HS-5 (cell line): Measurements from ENCODE around the gene OARD1.
A peak's percentile ranks its signal among the peaks of the same experiment; 100 is the strongest.

ENCODE experiments used
- DNase-seq: peaks from one replicate; pipeline ENCODE4 v3.0.0-alpha.2; 2012; ENCODE audit warnings: low read depth

The OARD1 gene

DNA sequence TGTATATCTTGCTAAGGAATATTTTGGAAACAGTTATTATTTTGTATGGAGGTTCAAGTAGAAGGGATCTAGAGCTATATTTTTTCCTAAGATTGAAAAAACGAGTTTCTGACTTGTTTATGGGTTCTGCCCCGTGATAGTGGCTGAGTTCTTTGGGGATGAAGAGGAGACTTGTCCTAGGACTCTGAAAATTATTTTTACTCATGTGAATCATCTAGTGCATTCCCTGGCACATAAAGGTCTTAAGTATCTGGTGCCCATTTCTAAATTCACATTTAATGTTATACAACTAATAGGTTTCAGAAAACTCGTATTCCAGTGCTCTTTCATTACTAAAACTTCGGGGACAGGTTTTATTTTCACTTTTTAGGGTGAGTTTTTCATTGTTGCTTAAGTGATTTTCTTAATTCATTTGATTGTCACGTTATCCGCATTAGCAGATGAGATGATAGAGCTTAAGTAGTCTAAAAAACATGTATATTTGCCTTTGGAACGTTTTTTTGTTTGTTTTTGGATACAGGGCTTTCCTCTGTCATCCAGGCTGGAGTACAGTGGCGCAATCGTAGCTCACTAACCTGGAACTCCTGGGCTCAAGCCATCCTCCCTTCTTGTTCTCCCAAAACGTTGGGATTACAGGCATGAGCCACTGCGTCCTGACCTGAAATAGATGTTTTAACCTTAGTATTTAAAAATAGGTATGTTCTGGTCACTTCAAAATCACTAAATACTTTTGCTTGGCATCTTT is 2.7 kb upstream of the OARD1 start:
- no peak for DNase-seq

GRCh38 chr6:41073968-41074691 is 2.0 kb upstream of the OARD1 start:
- DNase-seq = no peak

GRCh38 chr6:41073203-41073967 is 1.2 kb upstream of the OARD1 start:
- DNase-seq = no peak

DNA sequence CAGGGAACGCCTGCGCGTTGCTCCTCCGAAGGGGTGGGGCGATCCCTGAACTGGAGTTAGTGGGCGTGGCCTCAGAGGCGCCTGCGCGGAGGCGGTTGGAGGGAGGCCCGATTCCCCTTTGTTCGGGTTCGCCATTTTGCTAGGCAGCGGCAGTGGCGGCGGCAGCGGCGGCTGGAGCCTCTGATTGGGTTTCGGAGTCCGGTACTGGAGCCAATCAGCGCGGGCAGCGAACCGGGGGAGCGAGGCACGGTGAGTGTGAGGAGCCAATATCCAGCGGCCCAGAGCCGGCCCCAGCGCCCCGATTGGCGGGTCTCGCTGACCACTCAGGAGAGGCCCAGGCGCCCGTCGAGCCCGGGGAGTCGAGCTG is 663 bp upstream of the OARD1 start, which contains the start of gene NFYA:
Gene NFYA, plus strand, starts transcription at position 139 of the 367 bp plus-strand sequence. CDS start 6,116 bp downstream, outside the sequence.
- no peak for DNase-seq

DNA sequence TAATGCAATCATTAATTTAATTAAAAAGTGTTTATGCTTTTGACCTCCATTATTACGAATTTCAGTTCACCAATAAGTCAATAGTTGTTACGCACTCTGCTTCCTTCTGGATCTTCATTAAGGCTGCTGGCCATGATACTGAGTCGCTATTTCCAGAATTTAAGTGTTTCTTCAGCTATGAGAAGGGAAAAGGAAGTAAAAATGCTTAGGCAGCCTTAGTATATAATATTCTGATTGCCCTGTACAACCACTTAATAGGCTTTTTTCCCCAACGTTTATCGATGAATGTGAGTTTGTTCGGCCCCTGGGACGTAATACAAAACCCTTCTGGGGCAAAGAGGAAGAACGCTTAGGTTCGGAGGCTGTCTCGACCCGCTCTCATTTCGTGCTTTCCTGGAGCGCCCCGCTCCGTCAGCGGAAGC is 644 bp downstream of the OARD1 start:
- DNase-seq = no peak

DNA sequence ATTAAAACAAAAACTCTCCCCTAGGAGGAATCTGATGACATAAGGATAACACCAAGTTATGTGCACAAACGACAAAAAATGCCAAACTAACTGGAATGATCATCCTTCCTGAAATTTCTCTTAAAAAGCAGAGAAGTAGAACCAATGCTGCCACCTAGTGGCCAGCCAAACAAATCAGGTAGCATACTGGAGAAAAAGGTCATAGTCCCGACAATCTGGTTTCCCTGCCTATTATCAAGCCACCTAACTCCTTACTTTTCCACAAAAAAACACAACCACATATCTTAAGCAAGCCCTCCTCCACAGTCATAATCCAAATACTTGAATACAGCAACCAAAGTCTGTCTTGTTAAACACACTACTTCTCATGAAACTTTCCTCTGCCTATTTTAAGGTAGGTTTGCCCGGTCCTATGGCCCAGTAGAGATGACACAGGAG is 5.3 kb downstream of the OARD1 start:
- peak; percentile 49 for DNase-seq

DNA sequence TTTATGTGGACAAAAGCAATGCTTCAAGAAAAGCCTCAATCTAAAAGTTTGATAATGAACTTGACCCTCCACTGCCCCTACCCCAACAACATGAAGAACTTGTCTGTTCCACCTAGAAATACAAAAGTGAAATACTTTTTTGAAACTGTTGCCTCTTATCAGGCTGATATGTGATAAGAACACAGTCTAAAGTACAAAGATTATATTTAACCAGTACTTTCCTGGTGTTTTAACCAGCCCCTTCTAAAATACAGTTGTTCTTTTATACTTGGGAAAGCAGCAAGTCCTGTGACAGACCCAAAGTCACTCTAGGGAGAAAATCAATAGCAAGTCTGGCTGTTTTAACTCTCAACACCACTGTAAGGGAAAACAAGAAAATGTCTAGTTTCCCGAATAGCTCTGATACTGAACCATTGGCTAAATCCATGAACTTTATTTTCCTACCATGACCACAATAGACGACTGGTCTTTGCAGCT is 6.6 kb downstream of the OARD1 start:
- no peak for DNase-seq

DNA sequence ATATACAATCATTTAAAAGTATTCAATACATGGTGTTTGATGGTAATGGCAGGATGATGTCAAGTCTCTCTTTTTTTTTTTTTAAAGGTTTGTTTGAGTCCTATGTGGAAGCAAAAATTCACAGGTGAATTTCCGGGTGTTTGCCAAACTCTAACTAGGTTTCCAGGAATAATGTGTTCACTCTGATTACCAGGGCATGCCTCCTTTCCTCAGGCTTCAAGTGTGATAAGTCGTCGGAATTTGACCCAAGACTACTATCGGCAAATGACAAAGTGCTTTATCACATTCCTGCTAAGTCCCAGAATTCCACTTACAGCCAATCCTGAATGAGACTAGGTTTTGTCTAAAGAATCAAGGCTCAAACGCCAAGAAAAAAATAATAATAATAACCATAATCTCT is 7.3 kb downstream of the OARD1 start:
- no peak for DNase-seq

- DNase-seq = no peak
Measured at GRCh38 chr6:41063884-41064285, 8.3 kb downstream of the OARD1 start.

GRCh38 chr6:41062056-41062455 is 10.1 kb downstream of the OARD1 start:
- DNase-seq = no peak

GRCh38 chr6:41061196-41061726 is 10.9 kb downstream of the OARD1 start:
- no peak for DNase-seq

DNA sequence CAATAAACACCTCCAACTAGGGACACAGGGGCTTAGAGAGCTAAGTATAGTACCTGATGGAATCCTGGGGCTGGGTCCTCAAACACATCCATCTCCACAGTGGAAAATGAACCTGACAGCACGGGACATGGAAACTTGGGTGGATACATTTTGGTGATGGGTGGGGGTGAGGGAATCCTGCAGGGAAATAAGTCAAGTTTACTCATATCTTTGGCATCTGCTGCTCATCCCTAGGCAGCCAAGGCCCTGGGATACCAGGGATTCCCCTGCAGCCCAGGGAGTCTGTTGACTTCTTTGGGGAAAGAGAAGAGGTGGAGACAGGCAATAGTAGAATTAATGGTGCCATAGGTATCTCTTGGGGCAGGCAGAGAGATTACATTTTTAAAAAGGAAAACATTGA is 12.6 kb downstream of the OARD1 start:
- DNase-seq = no peak

GRCh38 chr6:41058783-41059181 is 13.4 kb downstream of the OARD1 start:
- DNase-seq = no peak

DNA sequence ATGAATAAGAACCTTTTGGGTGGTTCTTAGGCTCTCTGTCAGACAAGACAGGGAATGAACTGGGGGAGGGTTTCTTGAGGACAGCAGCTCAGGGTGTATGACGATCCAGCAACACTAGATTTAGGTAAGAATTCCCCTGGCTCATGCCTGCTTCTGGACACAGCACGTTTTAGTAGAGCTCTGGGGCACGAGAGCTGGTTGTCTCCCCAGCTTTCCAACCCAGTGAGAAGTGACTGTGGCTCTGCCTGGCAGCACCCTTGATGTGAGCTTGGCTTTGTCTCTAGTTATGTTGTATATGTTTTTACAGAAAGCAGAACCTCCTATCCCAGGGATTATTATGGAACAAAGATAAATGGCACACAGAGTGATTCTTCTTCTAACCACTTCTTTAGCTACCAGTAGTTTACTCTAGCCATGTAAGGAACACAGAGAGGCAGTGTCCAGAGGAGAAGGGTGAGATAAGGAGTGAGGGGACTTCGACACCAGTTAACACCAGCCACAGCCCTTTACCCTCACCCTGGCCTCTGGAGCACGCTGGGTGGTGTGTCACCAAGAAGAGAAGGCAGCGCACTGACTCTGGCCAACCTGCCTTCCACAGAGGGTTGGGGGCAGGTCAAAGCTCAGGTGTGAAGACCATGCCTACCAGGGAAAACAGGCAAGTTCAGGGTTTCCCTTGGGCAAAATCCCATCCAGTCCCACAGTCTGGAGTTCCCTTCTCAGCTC is 15.2 kb downstream of the OARD1 start:
- DNase-seq = no peak

DNA sequence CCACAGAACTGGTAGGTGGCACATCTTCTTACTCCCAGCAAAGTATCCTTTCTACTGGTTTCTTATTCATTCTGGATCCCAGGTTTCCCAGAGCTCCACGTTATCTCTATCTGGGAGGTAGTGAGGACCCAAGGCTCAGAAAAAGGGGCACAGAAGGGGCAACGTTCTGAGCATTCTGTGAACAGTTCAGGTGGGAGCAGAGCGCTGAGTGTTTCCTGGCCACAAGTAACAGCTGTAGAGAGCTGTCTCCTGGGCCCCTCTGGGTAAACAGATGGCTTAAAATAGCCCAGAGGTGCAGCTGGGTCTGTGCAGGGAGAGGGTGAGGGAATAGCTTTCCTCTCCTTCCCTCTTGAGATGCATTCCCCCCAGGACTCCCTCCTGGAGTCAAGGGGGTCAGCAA is 17.0 kb downstream of the OARD1 start:
- no peak for DNase-seq

DNA sequence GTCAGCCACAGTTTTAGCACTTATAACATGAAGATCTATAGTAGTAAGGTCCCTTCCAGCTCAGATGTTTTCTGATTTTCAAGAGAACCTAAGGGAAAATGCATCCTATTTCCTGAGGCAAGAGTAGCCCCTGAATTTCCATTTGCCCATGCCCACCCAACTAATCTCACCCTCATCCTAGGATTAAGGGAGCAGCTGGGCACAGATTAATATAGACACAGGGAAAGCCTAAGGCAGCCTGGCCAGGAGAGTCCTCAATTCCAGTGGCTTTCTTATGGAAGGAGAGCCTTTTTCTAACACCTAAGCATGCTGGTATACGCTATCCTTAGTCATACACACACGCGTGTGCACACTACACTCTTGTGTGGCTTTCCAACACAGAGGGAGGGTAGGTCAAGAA is 17.6 kb downstream of the OARD1 start:
- DNase-seq = no peak

- DNase-seq = no peak
Measured at GRCh38 chr6:41053041-41053440, 19.1 kb downstream of the OARD1 start, which contains the start of gene APOBEC2. Gene APOBEC2 (plus strand): TSS chr6:41053202. CDS start chr6:41053348, 146 bp downstream.

GRCh38 chr6:41051873-41052272 is 20.3 kb downstream of the OARD1 start:
- DNase-seq = no peak

- DNase-seq = no peak
Measured at GRCh38 chr6:41050536-41050935, 21.6 kb downstream of the OARD1 start.

- no peak for DNase-seq
Measured at GRCh38 chr6:41049955-41050354, 22.2 kb downstream of the OARD1 start.

- no peak for DNase-seq
Measured at GRCh38 chr6:41049521-41049920, 22.6 kb downstream of the OARD1 start.
